Measurements from ENCODE around the gene CASKIN2. TPM values are rescaled to one million over a fixed set of nuclear protein-coding genes. Genes with fewer than 3 reads are reported as not detected.

Gene CASKIN2
- total RNA-seq, 1 experiment from 2014 or later: 37.0 TPM

DNA sequence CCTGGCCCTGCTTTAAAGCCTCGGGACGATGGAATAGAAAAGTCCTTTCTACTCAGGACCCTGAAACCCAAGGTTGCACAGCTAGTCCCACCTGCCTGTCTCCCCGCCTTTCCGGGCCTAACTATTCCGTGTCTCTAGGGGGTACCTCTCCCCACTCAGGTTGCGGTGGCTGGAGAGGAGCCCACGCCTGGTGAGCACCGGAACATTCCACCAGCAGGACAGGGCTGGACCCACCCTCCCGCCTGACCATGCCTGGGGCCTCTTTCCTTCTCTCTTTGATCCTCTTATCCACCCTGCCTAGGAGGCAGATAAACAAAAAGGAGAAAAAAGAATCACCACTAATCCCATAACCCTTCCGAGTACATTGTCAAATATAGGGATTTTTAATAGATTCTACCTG lies 21.0 kb upstream of the CASKIN2 start:
- Histone ChIP-seq H2BK5ac (ENCODE audit: insufficient read length, low read length) (no peak overlapping the region), H3K9me3 (ENCODE audit: control insufficient read depth, low read depth, low read length) (no peaks in the 10 kb centered on the region), H2BK15ac (ENCODE audit: low read depth, low read length) (no peak overlapping the region), H4K20me1 (ENCODE audit: control insufficient read depth, insufficient read depth, insufficient read length) (no peaks in the 10 kb centered on the region), H2BK120ac (ENCODE audit: low read depth, low read length, poor library complexity, severe bottlenecking) (no peak overlapping the region), H2AFZ (ENCODE audit: low read length) (no peak overlapping the region), H3K23ac (ENCODE audit: insufficient read length, low read depth, low read length) (no peak overlapping the region), H3K27me3 (ENCODE audit: insufficient read depth, low read length) (no peaks in the 10 kb centered on the region), H3K4ac (ENCODE audit: low read depth, low read length) (no peak overlapping the region), H3T11ph (ENCODE audit: low read length) (no peak overlapping the region), H3K27ac (ENCODE audit: insufficient read length, low read depth, low read length) (no peak overlapping the region), H3K14ac (ENCODE audit: insufficient read depth, low read length) (no peak overlapping the region), H4K5ac (ENCODE audit: insufficient read length, low read depth, low read length) (no peak overlapping the region), H2BK12ac (ENCODE audit: insufficient read length, low read depth, low read length) (no peak overlapping the region), H3K4me2 (ENCODE audit: insufficient read depth, insufficient read length, low read length) (no peak overlapping the region), H3K79me2 (ENCODE audit: insufficient read depth, low read length) (no peaks in the 10 kb centered on the region), H4K91ac (ENCODE audit: insufficient read length, low read depth, low read length) (no peak overlapping the region), H2BK20ac (ENCODE audit: low read depth, low read length, poor library complexity, severe bottlenecking) (no peak overlapping the region), H3K79me1 (ENCODE audit: insufficient read depth, low read depth, low read length, poor library complexity, severe bottlenecking) (no peaks in the 10 kb centered on the region), H3K23me2 (ENCODE audit: insufficient read length, low read depth, low read length, poor library complexity, severe bottlenecking) (no peaks in the 10 kb centered on the region), H3K9ac (ENCODE audit: extremely low read depth, insufficient read length, low read length) (no peak overlapping the region), H3K56ac (ENCODE audit: insufficient read length, low read depth, low read length) (no peak overlapping the region), H3K4me1 (ENCODE audit: insufficient read depth, low read length) (no peaks in the 10 kb centered on the region), H2AK5ac (ENCODE audit: insufficient read length, low read length) (no peak overlapping the region), H3K18ac (ENCODE audit: insufficient read length, low read depth, low read length) (no peak overlapping the region), H4K8ac (replicated peaks; ENCODE audit: insufficient read length, low read depth, low read length) (no peak overlapping the region)
- no peaks in the 10 kb centered on the region for H3K27me3 Mint-ChIP-seq (ENCODE audit: low read depth)
- no peak overlapping the region for H3K4me3 Mint-ChIP-seq
- DNase-seq: no peak
- no CpG with 5 or more reads among the region's 10 CpGs for WGBS (ENCODE audit: extremely low coverage, insufficient read length, low lambda C conversion rate)
- H3K27ac Mint-ChIP-seq: peak overlapping the region in 1 of 3 experiments; percentile 59; a peak in 1 of 7 replicates
- TF ChIP-seq CTCF (conservative IDR thresholded peaks at IDR 0.05): no peak
- H3K9me3 Mint-ChIP-seq: no peaks in the 10 kb centered on the region
- peaks cover 3 to 26% (median 13%) of the 10 kb centered on the region in 3 experiments; a peak in 6 of 7 replicates for H3K36me3 Mint-ChIP-seq (ENCODE audit: insufficient read depth in 1 of 3, low read depth in 3 of 3)
- H3K4me1 Mint-ChIP-seq: peaks cover 3 to 14% of the 10 kb centered on the region in 2 experiments; a peak in 3 of 4 replicates
